NCI-H1436 (cell line): ENCODE measurements around the gene CST4.
A peak's percentile ranks its signal among the peaks of the same experiment; 100 is the strongest.
"Not testable (repeated sequence)": the region's sequence is repeated elsewhere in the genome, so short reads cannot be mapped to it uniquely, and the experiment has no call there.

Source experiments
- DNase-seq: peaks from one replicate; lab custom pipeline; 2025; lab: John Stamatoyannopoulos, UW

The CST4 gene

GRCh38 chr20:23687986-23688385, 852 bp downstream of the CST4 start:
- DNase-seq = no peak

- DNase-seq = no peak
Measured at GRCh38 chr20:23686046-23686750, 2.6 kb downstream of the CST4 start.

- DNase-seq = not testable (repeated sequence)
Measured at GRCh38 chr20:23685529-23685896, 3.3 kb downstream of the CST4 start.

- DNase-seq = no peak
Measured at GRCh38 chr20:23684261-23684660, 4.6 kb downstream of the CST4 start.

- no peak for DNase-seq
Measured at GRCh38 chr20:23683807-23684206, 5.0 kb downstream of the CST4 start.

- DNase-seq = no peak
Measured at GRCh38 chr20:23683281-23683680, 5.6 kb downstream of the CST4 start.

GRCh38 chr20:23680146-23680545, 8.7 kb downstream of the CST4 start:
- DNase-seq = no peak

GRCh38 chr20:23679133-23680092, 9.4 kb downstream of the CST4 start:
- no peak for DNase-seq

GRCh38 chr20:23673209-23673608, 15.6 kb downstream of the CST4 start:
- DNase-seq = no peak

GRCh38 chr20:23672158-23672557, 16.7 kb downstream of the CST4 start:
- DNase-seq = no peak

GRCh38 chr20:23671479-23671878, 17.4 kb downstream of the CST4 start:
- no peak for DNase-seq

GRCh38 chr20:23670361-23670760, 18.5 kb downstream of the CST4 start:
- DNase-seq = no peak

GRCh38 chr20:23669866-23670265, 19.0 kb downstream of the CST4 start:
- no peak for DNase-seq

GRCh38 chr20:23669327-23669726, 19.5 kb downstream of the CST4 start:
- no peak for DNase-seq

GRCh38 chr20:23668477-23668951, 20.3 kb downstream of the CST4 start:
- DNase-seq = peak; percentile 48

GRCh38 chr20:23667666-23668065, 21.2 kb downstream of the CST4 start:
- no peak for DNase-seq

GRCh38 chr20:23666698-23667097, 22.1 kb downstream of the CST4 start:
- no peak for DNase-seq

- DNase-seq = no peak
Measured at GRCh38 chr20:23666189-23666588, 22.6 kb downstream of the CST4 start.

- DNase-seq = no peak
Measured at GRCh38 chr20:23664954-23665353, 23.9 kb downstream of the CST4 start.

GRCh38 chr20:23664046-23664445, 24.8 kb downstream of the CST4 start:
- DNase-seq = not testable (repeated sequence)

- no peak for DNase-seq
Measured at GRCh38 chr20:23663180-23663579, 25.7 kb downstream of the CST4 start.

GRCh38 chr20:23662276-23662870, 26.5 kb downstream of the CST4 start:
- DNase-seq = no peak

- DNase-seq = no peak
Measured at GRCh38 chr20:23661002-23661429, 27.8 kb downstream of the CST4 start.
